Kidney (tissue), 14 donors: ENCODE results near the gene MYBPHL. TPM values are rescaled to one million over a fixed set of nuclear protein-coding genes. Genes with fewer than 3 reads are reported as not detected.
"Not testable (repeated sequence)": the region's sequence is repeated elsewhere in the genome, so short reads cannot be mapped to it uniquely, and the experiment has no call there.

Experiments
- DNase-seq, 5 donors: peaks; one replicate each; pipeline ENCODE4 v3.0.0-alpha.2; 2013 to 2020
- FAIRE-seq: peaks from 2 replicates; lab custom pipeline; 2012; peaks lifted over from hg19 to GRCh38; lab: Jason Lieb, UNC
- H3K27ac ChIP-seq, 2 donors: one replicate each; pipeline ENCODE4 v1.7.0; 2013; ENCODE audit warnings: low read depth in 2 of 2, low read length in 2 of 2, inconsistent platforms in 1 of 2
- H3K27me3 ChIP-seq: one replicate; pipeline ENCODE4 v1.7.1; 2013; ENCODE audit warnings: low read length, inconsistent platforms; ENCODE audit not compliant: control insufficient read depth, insufficient read depth
- H3K36me3 ChIP-seq, 3 donors: one replicate each; pipeline versions ENCODE4 v1.7.0 to v1.7.1; 2013; ENCODE audit warnings: low read length in 3 of 3, control low read depth in 1 of 3, inconsistent platforms in 1 of 3; ENCODE audit not compliant: insufficient read depth in 3 of 3, control insufficient read depth in 2 of 3
- H3K4me1 ChIP-seq, 3 donors: one replicate each; pipeline versions ENCODE4 v1.7.0 to v1.7.1; 2013; ENCODE audit warnings: low read length in 3 of 3, inconsistent platforms in 1 of 3, low read depth in 1 of 3; ENCODE audit not compliant: control insufficient read depth in 2 of 3, insufficient read depth in 2 of 3
- H3K4me3 ChIP-seq, 3 donors: one replicate each; pipeline versions ENCODE4 v1.7.0 to v1.8.1; 2013; ENCODE audit warnings: low read length in 3 of 3, control low read depth in 1 of 3, inconsistent platforms in 1 of 3
- H3K9ac ChIP-seq, 3 donors: one replicate each; pipeline versions ENCODE4 v1.7.0 to v1.7.1; 2013; ENCODE audit warnings: low read length in 3 of 3, control low read depth in 1 of 3, inconsistent platforms in 1 of 3
- H3K9me3 ChIP-seq, 3 donors: one replicate each; pipeline versions ENCODE4 v1.7.0 to v1.7.1; 2013; ENCODE audit warnings: low read length in 3 of 3, control low read depth in 1 of 3, inconsistent platforms in 1 of 3; ENCODE audit not compliant: control insufficient read depth in 2 of 3, insufficient read depth in 1 of 3
- CTCF ChIP-seq: IDR thresholded peaks from 3 replicates; pipeline ENCODE4 v1.5.1; 2012; ENCODE audit warnings: mild to moderate bottlenecking, moderate library complexity, borderline replicate concordance; ENCODE audit not compliant: insufficient read depth; ENCODE audit errors: extremely low read depth
- intact Hi-C: fragments of 100-400 bp; cut with DNase I; formaldehyde crosslinking; loops from one replicate; pipeline ENCODE4 v1.11.1; 2022
- polyA plus RNA-seq: library from polyadenylated mRNA; stranded (reverse); fragments of 350-450 nt; fragmentation: Illumina TruSeq; extraction: RNeasy Lipid Tissue Mini Kit (QIAGEN cat#74804); gene quantifications from one replicate; pipeline ENCODE4 v1.2.3, GENCODE V29; 2014; ENCODE audit warnings: low read depth, low replicate concordance; ENCODE audit not compliant: insufficient read depth
- total RNA-seq: library from RNA; stranded (reverse); fragmentation: NEBNext Ultra II Directional; extraction: Animal tissue kit (Norgen Biotek cat#: 25700); gene quantifications from one replicate; pipeline ENCODE4 v1.2.1, GENCODE V29; 2021
- donor health status: control.
- donor health status: control.
- donor health status: control.
- donor health status: control.
- donor health status: control.
- donor health status: DM: yes; HTN: yes; CAD: no.
- donor health status: Normal renal cell carcinoma (clear cell type).

The MYBPHL gene
- total and polyA plus RNA-seq, 2 donors from 2014 or later: 0.19 TPM; not detected in 1

- Histone ChIP-seq H3K27me3 (no peaks in the 10 kb centered on the region), H3K27ac (no peak overlapping the region), H3K4me3 (no peak overlapping the region), H3K9me3 (no peaks in the 10 kb centered on the region), H3K4me1 (peaks cover 0 to 7% (median 3%) of the 10 kb centered on the region in 3 donors), H3K36me3 (peaks cover 0 to 2% (median 0%) of the 10 kb centered on the region in 3 donors), H3K9ac (no peak overlapping the region)
- no peak for TF ChIP-seq CTCF
- DNase-seq: no peak
- intact Hi-C loops: no loop called here
- no peak for FAIRE-seq
These were observed 637 bp upstream of the MYBPHL start for GRCh38 chr1:109307274-109308021.

- FAIRE-seq, H3K9ac ChIP-seq, H3K36me3 ChIP-seq, H3K27ac ChIP-seq, intact Hi-C loops, H3K4me3 ChIP-seq, H3K4me1 ChIP-seq, H3K27me3 ChIP-seq, H3K9me3 ChIP-seq: not testable (repeated sequence)
- DNase-seq: peak in 1 of 5 donors; percentile 29
These were observed 820 bp downstream of the MYBPHL start for GRCh38 chr1:109305991-109306390.

GRCh38 chr1:109304226-109304920 lies 2.4 kb downstream of the MYBPHL start:
- no peak for TF ChIP-seq CTCF
- no peak overlapping the region for H3K27ac ChIP-seq

GRCh38 chr1:109301874-109302273 lies 4.9 kb downstream of the MYBPHL start:
- H3K4me1 ChIP-seq: peaks cover 0 to 8% (median 0%) of the 10 kb centered on the region in 3 donors
- H3K27me3 ChIP-seq: no peaks in the 10 kb centered on the region
- H3K27ac ChIP-seq: no peak overlapping the region
- FAIRE-seq: no peak
- no peak overlapping the region for H3K9ac ChIP-seq
- H3K36me3 ChIP-seq: no peaks in the 10 kb centered on the region
- intact Hi-C loops: no loop called here
- no peak overlapping the region for H3K4me3 ChIP-seq
- DNase-seq: no peak
- TF ChIP-seq CTCF: no peak
- H3K9me3 ChIP-seq: peaks cover 0 to 2% (median 0%) of the 10 kb centered on the region in 3 donors

More at GRCh38 chr1:109304226-109304920, 2.4 kb downstream of the MYBPHL start:
- Histone ChIP-seq H3K4me3 (no peak overlapping the region), H3K27me3 (no peaks in the 10 kb centered on the region), H3K36me3 (no peaks in the 10 kb centered on the region), H3K4me1 (peaks cover 0 to 7% (median 0%) of the 10 kb centered on the region in 3 donors), H3K9me3 (peaks cover 0 to 2% (median 0%) of the 10 kb centered on the region in 3 donors), H3K9ac (no peak overlapping the region)
- intact Hi-C loops: no loop called here
- DNase-seq (no peak), FAIRE-seq (no peak)
